ENCODE results near the gene ADARB2. TPM values are rescaled to one million over a fixed set of nuclear protein-coding genes. Genes with fewer than 3 reads are reported as not detected.

ADARB2 gene
- total and polyA plus RNA-seq, 7 donors = 0.05 to 0.39 (median 0.15) TPM; not detected in 2

DNA sequence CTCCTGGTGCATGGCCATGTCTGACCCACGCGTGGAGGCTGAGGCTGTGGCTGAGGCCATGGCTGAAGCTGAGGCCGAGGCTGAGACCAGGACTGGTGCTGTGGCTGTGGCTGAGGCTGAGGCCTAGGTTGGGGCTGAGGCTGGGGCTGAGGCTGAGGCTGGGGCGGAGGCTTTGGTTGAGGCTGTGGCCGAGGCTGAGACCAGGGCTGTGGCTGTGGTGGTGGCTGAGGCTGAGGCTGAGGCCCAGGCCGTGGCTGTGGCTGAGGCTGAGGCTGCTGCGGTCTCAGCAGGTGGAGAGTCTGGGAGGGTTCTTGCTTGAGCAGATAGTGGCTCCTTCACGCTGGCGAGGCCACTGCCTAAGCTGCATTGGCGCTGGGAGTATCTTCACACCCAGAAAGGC, 604.7 kb downstream of the ADARB2 start:
- ATAC-seq = no peak

GRCh38 chr10:1130995-1131790, 606.1 kb downstream of the ADARB2 start:
- peaks cover 5% of the 10 kb centered on the region for H3K4me1 ChIP-seq
- peaks cover 4 to 47% of the 10 kb centered on the region in 2 donors for H3K36me3 ChIP-seq (ENCODE audit: insufficient read depth in 1 of 2, low read depth in 1 of 2)
- no peak overlapping the region for H3K27ac ChIP-seq
- no peak overlapping the region for H3K4me3 ChIP-seq
- ATAC-seq = no peak
- intact Hi-C loops (cut with DNase I) = no loop called here
- TF ChIP-seq CTCF (IDR thresholded peaks at IDR 0.05) = no peak
- 86 to 93% (median 89%) methylated on average over 12 of the region's 12 CpGs for WGBS, 3 donors
- DNase-seq = no peak
- H3K27me3 ChIP-seq (ENCODE audit: insufficient read depth in 3 of 3, low read length in 2 of 3) = no peaks in the 10 kb centered on the region
- H3K9me3 ChIP-seq = no peaks in the 10 kb centered on the region

More for the DNA sequence above, 604.7 kb downstream of the ADARB2 start:
- Histone ChIP-seq H3K27me3 (ENCODE audit: insufficient read depth in 3 of 3, low read length in 2 of 3) (no peaks in the 10 kb centered on the region), H3K36me3 (ENCODE audit: insufficient read depth in 1 of 2, low read depth in 1 of 2) (peaks cover 4 to 36% of the 10 kb centered on the region in 2 donors), H3K4me1 (peaks cover 5% of the 10 kb centered on the region), H3K9me3 (no peaks in the 10 kb centered on the region), H3K4me3 (no peak overlapping the region), H3K27ac (no peak overlapping the region)
- WGBS, 3 donors = 83 to 91% (median 88%) methylated on average over 10 of the region's 10 CpGs
- DNase-seq = no peak
- TF ChIP-seq CTCF (IDR thresholded peaks at IDR 0.05) = no peak
- intact Hi-C loops (cut with DNase I) = no loop called here

- H3K9me3 ChIP-seq = no peaks in the 10 kb centered on the region
- H3K27ac ChIP-seq = no peak overlapping the region
- ATAC-seq = no peak
- peaks cover 5% of the 10 kb centered on the region for H3K4me1 ChIP-seq
- H3K4me3 ChIP-seq = no peak overlapping the region
- DNase-seq = no peak
- H3K36me3 ChIP-seq (ENCODE audit: insufficient read depth in 1 of 2, low read depth in 1 of 2) = peaks cover 4 to 57% of the 10 kb centered on the region in 2 donors
- no peaks in the 10 kb centered on the region for H3K27me3 ChIP-seq (ENCODE audit: insufficient read depth in 3 of 3, low read length in 2 of 3)
- 95 to 97% (median 96%) methylated on average over 10 of the region's 10 CpGs for WGBS, 3 donors
- no peak for TF ChIP-seq CTCF (IDR thresholded peaks at IDR 0.05)
- intact Hi-C loops (cut with DNase I) = no loop called here
These were observed 607.1 kb downstream of the ADARB2 start for GRCh38 chr10:1130226-1130625.

DNA sequence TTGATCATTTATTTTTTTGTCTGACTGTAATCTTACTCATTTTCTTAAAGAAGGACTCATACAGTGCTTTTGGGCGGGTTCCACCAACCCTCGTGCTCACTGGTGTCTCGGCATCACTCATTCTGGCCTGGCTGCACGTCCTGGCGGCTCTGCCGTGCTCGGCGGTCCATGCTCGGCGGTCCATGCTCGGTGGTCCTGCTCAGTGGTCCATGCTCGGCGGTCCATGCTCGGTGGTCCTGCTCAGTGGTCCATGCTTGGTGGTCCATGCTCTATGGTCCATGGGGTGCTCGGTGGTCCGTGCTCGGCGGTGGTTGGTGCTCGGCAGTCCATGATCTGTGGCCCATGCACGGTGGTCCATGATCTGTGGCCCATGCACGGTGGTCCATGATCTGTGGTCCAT, 608.7 kb downstream of the ADARB2 start:
- DNase-seq = no peak
- 96 to 97% (median 96%) methylated on average over 21 of the region's 21 CpGs for WGBS, 3 donors
- ATAC-seq = peak in 1 of 4 donors; percentile 14

More for the DNA sequence above, 608.7 kb downstream of the ADARB2 start:
- Histone ChIP-seq H3K27me3 (ENCODE audit: insufficient read depth in 3 of 3, low read length in 2 of 3) (no peaks in the 10 kb centered on the region), H3K4me3 (no peak overlapping the region), H3K9me3 (no peaks in the 10 kb centered on the region), H3K36me3 (ENCODE audit: insufficient read depth in 1 of 2, low read depth in 1 of 2) (peaks cover 4 to 72% of the 10 kb centered on the region in 2 donors), H3K4me1 (peaks cover 5% of the 10 kb centered on the region), H3K27ac (no peak overlapping the region)
- intact Hi-C loops (cut with DNase I) = no loop called here
- TF ChIP-seq CTCF (IDR thresholded peaks at IDR 0.05) = no peak
